NCI-H146 treated with DMSO at 0.1 percent for 48 hours (cell line): Measurements from ENCODE around the gene UMAD1.

ENCODE experiments used
- DNase-seq: peaks from one replicate; lab custom pipeline; 2025; ENCODE audit not compliant: unreplicated experiment; lab: John Stamatoyannopoulos, UW

UMAD1 gene

GRCh38 chr7:7720193-7720592, 79.6 kb downstream of the UMAD1 start:
- DNase-seq: no peak

DNA sequence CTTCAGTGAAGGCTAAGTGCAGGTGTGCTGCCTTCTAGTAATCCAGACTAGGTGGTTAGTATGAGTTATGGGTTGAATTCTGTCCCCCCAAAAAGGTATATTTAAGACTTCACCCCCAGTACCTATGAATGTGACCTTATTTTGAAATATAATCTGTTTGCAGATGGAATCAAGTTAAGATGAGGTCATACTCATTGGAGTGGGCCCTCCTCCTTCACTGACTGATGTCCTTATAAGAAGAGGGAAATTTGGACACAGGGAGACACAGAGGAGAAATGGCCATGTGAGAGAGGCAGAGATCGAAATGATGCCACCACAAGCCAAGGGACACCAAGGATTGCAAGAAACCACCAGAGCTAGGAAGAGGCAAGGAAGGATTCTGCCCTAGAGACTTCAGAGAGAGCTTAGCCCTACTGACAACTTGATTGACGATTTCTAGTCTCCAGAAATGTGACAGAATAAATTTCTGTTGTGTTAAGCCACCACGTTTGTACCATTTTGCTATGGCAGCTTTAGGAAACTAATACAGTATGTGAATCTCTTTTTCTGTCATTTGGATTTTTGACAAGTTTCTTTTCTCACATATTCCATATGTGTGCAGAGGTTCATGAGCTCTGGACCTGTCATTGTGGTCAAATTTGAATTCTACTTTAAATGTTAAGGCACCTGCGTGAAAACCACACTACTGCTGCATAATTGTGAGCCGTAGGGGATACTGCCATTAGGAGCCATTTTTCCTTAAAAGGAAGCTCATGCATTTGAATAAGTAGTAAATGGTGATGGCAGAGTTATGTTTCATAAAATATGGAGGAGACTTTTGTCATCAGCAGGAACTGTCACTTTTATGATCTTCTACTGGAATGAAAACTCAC, 80.4 kb downstream of the UMAD1 start:
- DNase-seq: no peak

GRCh38 chr7:7731732-7732131, 91.2 kb downstream of the UMAD1 start:
- DNase-seq: no peak

GRCh38 chr7:7732621-7733281, 92.2 kb downstream of the UMAD1 start:
- no peak for DNase-seq

GRCh38 chr7:7736671-7737070, 96.1 kb downstream of the UMAD1 start:
- DNase-seq: peak; percentile 63

DNA sequence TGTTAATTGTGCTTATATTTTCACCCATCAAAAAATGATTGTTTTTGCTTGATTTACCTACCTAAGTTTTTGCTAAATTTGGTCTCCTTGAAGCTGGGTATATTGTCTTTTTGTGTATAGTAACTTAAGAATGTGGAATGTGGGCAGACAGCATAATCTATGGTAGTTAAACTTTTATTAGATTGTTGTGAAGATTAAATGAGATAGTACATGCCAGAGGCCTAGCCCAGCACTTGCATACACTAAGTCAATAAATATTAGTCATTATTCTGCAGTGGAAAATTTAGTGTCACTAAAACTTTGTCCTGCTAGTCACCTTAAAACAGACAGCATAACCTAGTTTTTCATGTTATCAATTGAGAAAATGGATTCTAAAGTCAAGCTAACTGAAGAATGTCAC, 97.1 kb downstream of the UMAD1 start:
- DNase-seq: no peak

- no peak for DNase-seq
Observed at GRCh38 chr7:7738177-7738576, 97.6 kb downstream of the UMAD1 start.

DNA sequence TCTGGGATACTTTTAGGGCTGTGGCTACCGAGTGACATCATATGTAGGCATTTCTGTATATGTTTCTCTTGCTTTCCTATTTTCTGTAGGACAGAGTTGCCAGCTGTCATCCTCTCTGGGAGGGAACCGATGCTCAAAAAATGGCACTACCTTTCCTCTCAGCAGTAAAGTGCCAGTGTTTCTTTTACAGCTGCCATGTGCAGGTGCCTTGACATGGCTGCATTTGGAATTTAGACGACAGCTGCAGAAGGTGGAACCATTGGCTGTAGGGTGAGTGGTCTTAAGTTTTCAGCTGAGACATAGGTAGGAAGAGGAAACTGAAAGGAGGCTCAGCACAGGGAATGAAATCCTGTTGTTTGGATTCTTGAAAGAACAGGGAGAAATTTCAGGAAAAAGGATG, 98.1 kb downstream of the UMAD1 start:
- DNase-seq: no peak

GRCh38 chr7:7739204-7740036, 98.9 kb downstream of the UMAD1 start:
- no peak for DNase-seq

DNA sequence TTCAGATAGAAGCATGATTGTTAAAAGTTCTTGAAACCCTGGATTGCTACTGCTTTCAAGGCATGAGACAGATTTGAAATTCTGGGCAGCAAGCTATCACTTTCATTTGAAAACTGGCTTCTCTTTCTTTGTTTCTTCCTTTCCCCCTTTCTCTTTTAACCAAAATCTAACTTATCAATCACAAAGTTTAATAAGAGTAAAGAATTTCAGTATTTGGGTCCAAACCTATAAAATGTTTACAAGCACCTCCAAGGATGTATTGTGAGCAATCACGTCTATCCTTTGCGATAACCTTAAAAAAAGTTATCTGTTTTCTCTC, 99.4 kb downstream of the UMAD1 start:
- DNase-seq: no peak

- no peak for DNase-seq
Observed at GRCh38 chr7:7742223-7742622, 101.7 kb downstream of the UMAD1 start.

DNA sequence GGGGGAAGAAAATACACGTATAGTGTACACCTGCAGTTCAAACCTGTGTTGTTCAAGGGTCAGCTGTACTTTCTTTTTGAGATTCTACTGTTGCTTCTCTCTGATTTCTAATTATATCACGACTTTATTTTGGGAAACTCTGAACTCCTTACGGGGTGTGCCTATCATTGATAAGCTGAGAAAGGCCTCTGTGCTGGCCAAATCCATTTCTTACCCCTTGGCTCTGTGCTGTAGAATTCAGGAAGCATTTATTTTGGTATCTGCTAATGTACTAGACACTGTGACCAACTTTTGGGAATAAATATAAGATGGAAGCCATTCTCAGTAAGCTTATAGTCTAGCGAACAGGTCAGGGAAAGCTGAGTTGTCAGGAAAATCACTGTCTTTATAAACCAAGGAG, 104.7 kb downstream of the UMAD1 start:
- no peak for DNase-seq

DNA sequence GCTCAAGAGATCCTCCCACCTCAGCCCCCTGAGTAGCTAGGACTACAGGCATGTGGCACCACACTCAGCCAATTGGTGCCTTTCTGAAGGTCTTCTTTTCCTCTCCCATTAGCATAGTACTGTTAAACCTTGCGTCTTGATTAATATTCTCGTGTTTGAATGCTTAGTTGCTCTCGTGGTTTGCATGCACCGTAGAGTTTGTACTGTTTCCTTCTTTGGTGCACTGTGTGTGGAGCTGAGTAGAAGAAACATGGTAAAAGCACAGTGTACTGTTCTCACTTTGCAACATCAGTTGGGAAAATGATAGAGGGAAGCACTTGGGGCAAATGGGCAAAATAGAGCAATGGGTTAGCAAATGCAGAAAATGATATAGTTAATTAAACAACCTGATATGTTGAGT, 105.4 kb downstream of the UMAD1 start:
- no peak for DNase-seq

DNA sequence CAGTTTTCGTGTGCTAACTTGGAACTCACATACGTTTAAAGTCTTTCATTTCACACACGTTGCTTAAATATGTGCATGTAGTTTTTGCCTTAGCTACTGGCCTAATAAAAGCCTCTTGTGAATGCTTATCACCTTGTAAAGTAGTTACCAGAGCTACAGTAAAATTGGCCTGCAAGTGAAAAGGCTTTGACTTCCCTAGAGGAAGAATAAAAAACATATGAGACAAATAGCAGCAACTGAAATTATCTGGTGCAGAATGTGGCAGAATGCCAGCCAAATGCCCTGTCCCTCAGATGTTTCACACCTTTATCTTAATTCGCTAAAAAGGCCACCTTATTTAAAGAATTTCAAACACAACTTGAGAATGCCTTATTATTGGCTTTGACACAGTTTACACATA, 105.9 kb downstream of the UMAD1 start:
- DNase-seq: no peak

- DNase-seq: no peak
Observed at GRCh38 chr7:7750571-7751242, 110.2 kb downstream of the UMAD1 start.

DNA sequence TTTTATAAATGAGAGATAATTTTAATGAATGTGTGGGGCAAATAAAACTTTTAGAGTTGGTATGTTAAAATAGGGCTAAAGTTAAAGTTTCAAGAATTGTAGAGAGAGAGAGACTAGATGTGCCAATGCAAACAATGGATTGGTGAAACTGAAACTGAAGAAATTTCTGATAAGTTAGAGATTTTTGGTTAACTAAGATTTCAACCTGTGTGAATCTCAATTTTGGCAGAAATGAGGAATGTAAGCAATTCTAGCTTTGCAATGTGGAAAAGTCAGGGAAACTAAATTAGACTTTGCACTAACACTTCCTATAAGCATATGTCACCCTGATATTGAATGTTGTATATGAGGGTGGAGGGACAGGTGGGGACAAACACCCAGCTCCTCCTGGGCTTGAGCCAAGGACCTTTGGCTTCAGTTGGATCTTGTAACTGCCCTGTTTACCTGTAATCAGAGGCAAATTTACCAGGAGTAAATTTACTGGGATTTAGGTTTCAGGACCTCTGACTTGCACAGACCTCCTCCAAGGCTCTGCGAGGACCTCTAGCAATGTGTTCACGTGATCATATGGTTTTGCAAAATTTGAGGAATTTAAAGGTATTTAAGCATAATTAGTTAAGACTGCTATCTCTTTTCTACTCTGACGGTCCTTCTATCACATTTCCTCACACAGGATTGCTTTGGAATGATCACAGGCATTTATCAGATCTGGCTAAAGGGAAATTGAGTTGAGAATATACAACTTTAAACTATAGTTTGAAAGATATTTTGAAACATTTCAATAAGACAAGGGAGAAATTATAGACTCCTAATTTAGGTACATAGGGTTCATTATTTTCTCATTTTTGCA, 110.9 kb downstream of the UMAD1 start:
- no peak for DNase-seq

DNA sequence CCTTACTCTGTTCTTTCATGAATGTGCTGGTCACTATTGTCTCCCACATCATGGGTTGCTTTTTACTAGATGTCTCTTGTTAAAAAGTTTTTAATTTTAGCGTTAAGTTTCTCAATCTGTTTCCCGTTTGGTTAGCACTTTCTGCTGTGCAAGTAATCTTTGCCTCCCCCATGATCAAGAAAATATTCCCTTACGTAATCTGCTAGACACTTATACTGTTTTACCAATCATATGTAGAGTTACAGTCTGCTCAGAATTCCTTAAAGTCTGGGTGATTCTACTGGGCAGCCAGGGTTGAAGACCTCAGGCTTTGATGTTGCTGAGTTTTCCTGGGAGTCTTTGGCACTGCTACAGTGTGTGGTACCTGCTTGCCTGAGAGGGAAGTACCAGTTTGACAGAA, 116.0 kb downstream of the UMAD1 start:
- no peak for DNase-seq

- DNase-seq: no peak
Observed at GRCh38 chr7:7757576-7757975, 117.0 kb downstream of the UMAD1 start.

- peak; percentile 20 for DNase-seq
Observed at GRCh38 chr7:7761340-7761973, 120.9 kb downstream of the UMAD1 start.
